ENCODE results near the gene TAF1B. TPM values are rescaled to one million over a fixed set of nuclear protein-coding genes. Genes with fewer than 3 reads are reported as not detected.

The TAF1B gene
- total RNA-seq, 1 donor from 2014 or later, result 35.7 TPM

GRCh38 chr2:9946076-9946475 is 102.8 kb downstream of the TAF1B start:
- Mint-ChIP-seq H3K9me3 (no peaks in the 10 kb centered on the region), H3K27me3 (ENCODE audit: low read depth) (peaks cover 44% of the 10 kb centered on the region), H3K27ac (ENCODE audit: unreplicated experiment) (no peak overlapping the region), H3K36me3 (ENCODE audit: low read depth) (no peaks in the 10 kb centered on the region), H3K4me3 (peak overlapping the region; percentile 23), H3K4me1 (peaks cover 12% of the 10 kb centered on the region)
- no peak for DNase-seq (ENCODE audit: low read depth, low spot score)
- no peak for TF ChIP-seq CTCF (conservative IDR thresholded peaks at IDR 0.05)

GRCh38 chr2:9946818-9947217 is 103.5 kb downstream of the TAF1B start:
- DNase-seq (ENCODE audit: low read depth, low spot score), result no peak
- Mint-ChIP-seq H3K4me1 (peaks cover 11% of the 10 kb centered on the region), H3K36me3 (ENCODE audit: low read depth) (no peaks in the 10 kb centered on the region), H3K4me3 (no peak overlapping the region), H3K9me3 (no peaks in the 10 kb centered on the region), H3K27me3 (ENCODE audit: low read depth) (peaks cover 44% of the 10 kb centered on the region), H3K27ac (ENCODE audit: unreplicated experiment) (no peak overlapping the region)
- TF ChIP-seq CTCF (conservative IDR thresholded peaks at IDR 0.05), result no peak

GRCh38 chr2:9948721-9949120 is 105.4 kb downstream of the TAF1B start:
- no peak overlapping the region for H3K27ac Mint-ChIP-seq (ENCODE audit: unreplicated experiment)
- TF ChIP-seq CTCF (conservative IDR thresholded peaks at IDR 0.05), result no peak
- H3K4me3 Mint-ChIP-seq, result peak overlapping the region; percentile 73
- no peaks in the 10 kb centered on the region for H3K9me3 Mint-ChIP-seq
- DNase-seq (ENCODE audit: low read depth, low spot score), result no peak
- H3K4me1 Mint-ChIP-seq, result peaks cover 11% of the 10 kb centered on the region
- no peaks in the 10 kb centered on the region for H3K36me3 Mint-ChIP-seq (ENCODE audit: low read depth)
- peaks cover 56% of the 10 kb centered on the region for H3K27me3 Mint-ChIP-seq (ENCODE audit: low read depth)

GRCh38 chr2:9949239-9949991 is 106.1 kb downstream of the TAF1B start:
- Mint-ChIP-seq H3K4me1 (peaks cover 11% of the 10 kb centered on the region), H3K9me3 (no peaks in the 10 kb centered on the region), H3K36me3 (ENCODE audit: low read depth) (no peaks in the 10 kb centered on the region), H3K27ac (ENCODE audit: unreplicated experiment) (no peak overlapping the region), H3K4me3 (peak overlapping the region; percentile 73), H3K27me3 (ENCODE audit: low read depth) (peaks cover 63% of the 10 kb centered on the region)
- DNase-seq (ENCODE audit: low read depth, low spot score), result no peak
- TF ChIP-seq CTCF (conservative IDR thresholded peaks at IDR 0.05), result no peak

- no peaks in the 10 kb centered on the region for H3K9me3 Mint-ChIP-seq
- H3K36me3 Mint-ChIP-seq (ENCODE audit: low read depth), result no peaks in the 10 kb centered on the region
- H3K4me3 Mint-ChIP-seq, result peak overlapping the region; percentile 73
- H3K4me1 Mint-ChIP-seq, result peaks cover 11% of the 10 kb centered on the region
- peaks cover 66% of the 10 kb centered on the region for H3K27me3 Mint-ChIP-seq (ENCODE audit: low read depth)
- H3K27ac Mint-ChIP-seq (ENCODE audit: unreplicated experiment), result no peak overlapping the region
- TF ChIP-seq CTCF (conservative IDR thresholded peaks at IDR 0.05), result no peak
- no peak for DNase-seq (ENCODE audit: low read depth, low spot score)
These were observed 106.8 kb downstream of the TAF1B start for GRCh38 chr2:9949992-9950520.

Measured in neural crest cell (in vitro differentiated cells).